Left ventricle myocardium inferior (tissue), 1 donor: ENCODE data around the gene LIN7A. TPM values are rescaled to one million over a fixed set of nuclear protein-coding genes. Genes with fewer than 3 reads are reported as not detected.

ENCODE experiments used
- DNase-seq: peaks from one replicate; pipeline ENCODE4 v3.0.0-alpha.2; 2020
- H3K27ac ChIP-seq: fragments of 200-600 bp; replicated peaks from 2 replicates; pipeline ENCODE4 v1.8.0; 2021
- H3K27me3 ChIP-seq: fragments of 200-600 bp; 2 replicates; pipeline ENCODE4 v1.8.0; 2021; ENCODE audit warnings: low read depth
- H3K36me3 ChIP-seq: fragments of 200-600 bp; 2 replicates; pipeline ENCODE4 v1.8.0; 2021
- H3K4me1 ChIP-seq: fragments of 200-600 bp; 2 replicates; pipeline ENCODE4 v1.8.0; 2021
- H3K4me3 ChIP-seq: fragments of 200-600 bp; 2 replicates; pipeline ENCODE4 v1.8.0; 2021; ENCODE audit warnings: mild to moderate bottlenecking, moderate library complexity
- H3K9me3 ChIP-seq: fragments of 200-600 bp; replicated peaks from 2 replicates; pipeline ENCODE4 v1.8.0; 2021
- intact Hi-C: fragments of 100-400 bp; cut with micrococcal nuclease; formaldehyde crosslinking; loops from one replicate; pipeline ENCODE4 v1.11.0; 2022
- total RNA-seq: library from RNA; stranded (reverse); fragmentation: NEBNext Ultra II Directional; extraction: Animal tissue kit (Norgen Biotek cat#: 25700); gene quantifications from one replicate; pipeline ENCODE4 v1.2.1, GENCODE V29; 2021
- TF ChIP-seq, protein P1 (sequence below): fragments of 200-600 bp; IDR thresholded peaks from 2 replicates; pipeline ENCODE4 v1.8.0; 2021; ENCODE audit warnings: antibody characterized with exemption, mild to moderate bottlenecking, borderline replicate concordance
- donor health status: DM: no; HTN: yes; CAD: no; lungs with severe emphysema.

Gene LIN7A
- total RNA-seq, 1 donor from 2014 or later, result 11.9 TPM

DNA sequence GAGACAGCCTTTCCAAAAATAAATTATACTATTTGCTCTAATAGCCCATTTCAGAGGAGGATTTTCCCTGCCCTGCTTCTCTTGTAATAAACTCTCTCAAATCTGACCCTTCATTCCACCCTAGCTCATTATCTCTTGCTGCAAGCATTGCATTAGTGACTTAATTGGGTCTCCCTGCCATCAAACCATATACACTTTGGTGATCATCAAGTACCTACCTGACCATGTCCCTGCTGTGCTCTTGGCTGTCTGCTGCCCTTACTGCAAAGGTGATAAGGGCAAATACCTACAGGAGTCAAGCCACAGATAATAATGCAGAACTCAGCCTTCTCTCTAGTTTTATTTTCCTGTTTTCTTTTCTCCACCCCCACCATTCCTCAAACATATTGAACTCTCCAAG lies 88.4 kb downstream of the LIN7A start:
- H3K36me3 ChIP-seq, result no peaks in the 10 kb centered on the region
- TF ChIP-seq, protein P1, sequence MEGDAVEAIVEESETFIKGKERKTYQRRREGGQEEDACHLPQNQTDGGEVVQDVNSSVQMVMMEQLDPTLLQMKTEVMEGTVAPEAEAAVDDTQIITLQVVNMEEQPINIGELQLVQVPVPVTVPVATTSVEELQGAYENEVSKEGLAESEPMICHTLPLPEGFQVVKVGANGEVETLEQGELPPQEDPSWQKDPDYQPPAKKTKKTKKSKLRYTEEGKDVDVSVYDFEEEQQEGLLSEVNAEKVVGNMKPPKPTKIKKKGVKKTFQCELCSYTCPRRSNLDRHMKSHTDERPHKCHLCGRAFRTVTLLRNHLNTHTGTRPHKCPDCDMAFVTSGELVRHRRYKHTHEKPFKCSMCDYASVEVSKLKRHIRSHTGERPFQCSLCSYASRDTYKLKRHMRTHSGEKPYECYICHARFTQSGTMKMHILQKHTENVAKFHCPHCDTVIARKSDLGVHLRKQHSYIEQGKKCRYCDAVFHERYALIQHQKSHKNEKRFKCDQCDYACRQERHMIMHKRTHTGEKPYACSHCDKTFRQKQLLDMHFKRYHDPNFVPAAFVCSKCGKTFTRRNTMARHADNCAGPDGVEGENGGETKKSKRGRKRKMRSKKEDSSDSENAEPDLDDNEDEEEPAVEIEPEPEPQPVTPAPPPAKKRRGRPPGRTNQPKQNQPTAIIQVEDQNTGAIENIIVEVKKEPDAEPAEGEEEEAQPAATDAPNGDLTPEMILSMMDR, result no peak
- H3K4me1 ChIP-seq, result peaks cover 8% of the 10 kb centered on the region
- no peaks in the 10 kb centered on the region for H3K9me3 ChIP-seq
- no peak overlapping the region for H3K4me3 ChIP-seq
- no peak for DNase-seq
- intact Hi-C loops, result no loop called here
- no peaks in the 10 kb centered on the region for H3K27me3 ChIP-seq
- H3K27ac ChIP-seq, result no peak overlapping the region

DNA sequence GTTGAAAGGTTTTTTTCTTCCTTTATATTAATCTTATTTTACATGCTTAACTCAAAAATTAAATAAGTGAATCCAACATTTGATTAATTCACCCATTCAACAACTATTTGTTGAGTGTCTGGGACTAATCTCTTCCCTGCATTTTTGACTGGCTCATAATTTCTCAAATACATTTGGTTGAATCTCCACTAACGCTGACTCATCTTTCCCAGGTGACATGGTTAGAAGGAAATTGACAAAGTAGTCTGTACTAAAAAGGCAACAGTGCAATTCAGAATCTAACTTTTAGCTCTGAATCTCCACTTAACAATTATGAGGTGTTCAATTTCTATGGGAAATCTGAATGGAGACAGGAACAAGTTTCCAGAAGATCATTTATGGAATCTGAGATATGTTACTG lies 88.9 kb downstream of the LIN7A start:
- Histone ChIP-seq H3K36me3 (no peaks in the 10 kb centered on the region), H3K4me3 (no peak overlapping the region), H3K4me1 (peaks cover 8% of the 10 kb centered on the region), H3K27me3 (no peaks in the 10 kb centered on the region), H3K9me3 (no peaks in the 10 kb centered on the region), H3K27ac (no peak overlapping the region)
- DNase-seq, result no peak
- intact Hi-C loops, result no loop called here
- TF ChIP-seq, protein P1, result no peak

DNA sequence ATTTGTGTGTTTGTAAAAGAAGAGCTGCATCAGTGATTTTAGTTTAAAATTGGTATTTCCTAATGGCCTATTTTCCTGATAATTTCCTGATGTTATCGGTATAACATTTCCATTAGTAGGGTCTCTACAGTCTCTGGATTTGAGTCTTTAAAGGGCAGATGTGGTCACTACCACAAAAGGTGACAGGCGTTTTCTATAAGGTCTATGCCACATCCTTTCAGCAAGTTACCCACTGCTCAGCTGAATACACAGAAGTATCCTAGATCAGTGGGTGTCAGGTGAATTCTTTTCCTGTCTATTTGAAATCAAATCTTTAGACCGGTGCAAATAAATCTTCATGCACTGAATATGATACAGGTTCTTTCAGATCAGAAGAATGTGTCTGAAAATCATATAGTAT lies 90.2 kb downstream of the LIN7A start:
- Histone ChIP-seq H3K9me3 (no peaks in the 10 kb centered on the region), H3K27ac (no peak overlapping the region), H3K27me3 (no peaks in the 10 kb centered on the region), H3K4me1 (peaks cover 8% of the 10 kb centered on the region), H3K4me3 (no peak overlapping the region), H3K36me3 (no peaks in the 10 kb centered on the region)
- no peak for DNase-seq
- intact Hi-C loops, result no loop called here
- TF ChIP-seq, protein P1, result no peak

DNA sequence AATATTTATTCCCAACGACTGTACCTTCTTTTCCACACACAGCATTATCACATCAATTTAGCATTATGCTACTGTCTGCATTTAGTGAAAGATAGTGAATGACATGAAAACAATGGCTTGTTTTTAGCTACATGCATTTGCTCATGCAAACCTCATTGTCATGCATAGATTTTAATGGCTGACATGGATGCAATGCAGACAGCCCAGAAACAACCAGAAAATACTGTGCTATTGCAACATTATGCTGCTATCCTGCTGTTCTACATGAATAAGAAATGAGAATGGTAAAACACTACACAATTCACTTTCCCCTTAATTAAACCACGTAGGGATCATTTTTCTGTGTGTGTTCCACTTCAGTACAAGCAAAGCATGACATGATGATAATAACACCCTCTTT lies 90.8 kb downstream of the LIN7A start:
- Histone ChIP-seq H3K36me3 (no peaks in the 10 kb centered on the region), H3K27ac (no peak overlapping the region), H3K9me3 (no peaks in the 10 kb centered on the region), H3K4me1 (peaks cover 8% of the 10 kb centered on the region), H3K27me3 (no peaks in the 10 kb centered on the region), H3K4me3 (no peak overlapping the region)
- intact Hi-C loops, result no loop called here
- DNase-seq, result no peak
- TF ChIP-seq, protein P1, result no peak

DNA sequence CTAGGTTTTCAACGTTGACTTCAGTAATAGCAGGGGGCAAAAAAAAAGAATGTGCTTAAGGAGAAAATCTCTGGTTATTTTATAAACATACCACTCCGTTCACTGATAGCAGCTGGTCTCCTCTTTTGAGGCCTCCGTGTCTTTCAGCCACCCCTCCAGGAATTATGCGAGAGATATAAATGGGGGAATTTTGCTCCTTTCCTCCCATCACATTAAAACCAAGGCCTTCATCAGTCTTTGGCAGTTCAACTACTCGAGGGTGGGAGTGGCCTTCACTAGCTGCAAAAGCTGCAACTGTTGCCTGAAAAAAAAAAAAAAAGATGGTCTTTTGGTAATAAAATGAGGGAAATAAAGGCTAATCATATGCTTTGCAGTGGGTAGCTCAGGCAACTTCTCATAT lies 92.1 kb downstream of the LIN7A start:
- TF ChIP-seq, protein P1, result no peak
- H3K4me1 ChIP-seq, result peaks cover 8% of the 10 kb centered on the region
- no peaks in the 10 kb centered on the region for H3K36me3 ChIP-seq
- no peaks in the 10 kb centered on the region for H3K27me3 ChIP-seq
- intact Hi-C loops, result no loop called here
- no peak for DNase-seq
- H3K27ac ChIP-seq, result no peak overlapping the region
- H3K9me3 ChIP-seq, result no peaks in the 10 kb centered on the region
- H3K4me3 ChIP-seq, result no peak overlapping the region

DNA sequence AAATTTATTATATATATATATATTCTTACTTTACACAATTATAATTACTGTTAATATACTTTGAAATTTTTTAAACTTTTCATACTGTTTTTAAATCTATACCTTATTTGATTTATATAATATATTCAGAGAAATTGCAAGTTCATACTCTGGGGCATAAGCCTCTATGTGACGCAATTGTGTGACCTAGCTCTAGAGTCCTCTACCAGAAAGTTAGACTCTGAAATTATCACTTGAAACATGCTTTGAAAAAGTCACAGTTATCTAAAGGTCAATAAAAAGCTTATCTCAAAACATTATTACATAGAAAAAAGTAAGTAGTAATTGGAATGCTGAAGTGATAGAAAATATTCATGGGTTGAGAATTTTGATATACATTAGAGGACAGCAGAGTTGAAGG lies 93.8 kb downstream of the LIN7A start:
- H3K4me3 ChIP-seq, result no peak overlapping the region
- TF ChIP-seq, protein P1, result no peak
- no peak for DNase-seq
- no peaks in the 10 kb centered on the region for H3K27me3 ChIP-seq
- H3K9me3 ChIP-seq, result no peaks in the 10 kb centered on the region
- no peak overlapping the region for H3K27ac ChIP-seq
- peaks cover 4% of the 10 kb centered on the region for H3K4me1 ChIP-seq
- no peaks in the 10 kb centered on the region for H3K36me3 ChIP-seq
- intact Hi-C loops, result no loop called here
